ENCODE data around the gene NBL1.
"Not testable (repeated sequence)": the region's sequence is repeated elsewhere in the genome, so short reads cannot be mapped to it uniquely, and the experiment has no call there.

GRCh38 chr1:19636749-19637148 is 7.4 kb upstream of the NBL1 start:
- TF ChIP-seq JUNB (IDR thresholded peaks at IDR 0.05; ENCODE audit: unreplicated experiment); CTCF (conservative IDR thresholded peaks at IDR 0.05; ENCODE audit: low read depth in 2 of 2); EZH2 (IDR thresholded peaks at IDR 0.05; ENCODE audit: low read depth, unreplicated experiment); NANOG (IDR thresholded peaks at IDR 0.05; ENCODE audit: borderline replicate concordance): not testable (repeated sequence)

Data from GM23338 (cell line).